CD4-positive, CD25-positive, alpha-beta regulatory T cell (primary cell): ENCODE results near the gene HES7. TPM values are rescaled to one million over a fixed set of nuclear protein-coding genes. Genes with fewer than 3 reads are reported as not detected.

Source experiments
- ATAC-seq, 2 donors: fragments of 150-1000 bp; cut with Tn5 transposase; one replicate each; pipeline ENCODE4 v1.10.0; 2021; ENCODE audit warnings: low read depth in 2 of 2, moderate number of reproducible peaks in 2 of 2, moderate library complexity in 1 of 2
- DNase-seq, 3 donors: peaks; one replicate each; pipeline versions ENCODE4 v3.0.0 to v3.0.0-alpha.2; 2012 to 2022; ENCODE audit warnings: mixed read lengths in 1 of 3
- H3K27ac ChIP-seq: one replicate; pipeline ENCODE4 v1.7.0; 2013; ENCODE audit warnings: mild to moderate bottlenecking, low read length; ENCODE audit not compliant: insufficient read depth, poor library complexity, severe bottlenecking
- H3K27me3 ChIP-seq: one replicate; pipeline ENCODE4 v1.7.0; 2013; ENCODE audit warnings: low read length; ENCODE audit not compliant: control insufficient read depth, insufficient read depth
- H3K36me3 ChIP-seq: one replicate; pipeline ENCODE4 v1.7.0; 2013; ENCODE audit warnings: mild to moderate bottlenecking, low read length, moderate library complexity; ENCODE audit not compliant: control insufficient read depth, insufficient read depth
- H3K4me1 ChIP-seq: 2 replicates; pipeline ENCODE4 v1.7.0; 2013; ENCODE audit warnings: mild to moderate bottlenecking, low read length; ENCODE audit not compliant: insufficient read depth, control insufficient read depth, poor library complexity, severe bottlenecking
- H3K4me3 ChIP-seq: one replicate; pipeline ENCODE4 v1.7.0; 2013; ENCODE audit warnings: low read depth, mild to moderate bottlenecking, low read length, moderate library complexity
- H3K9me3 ChIP-seq, 2 experiments: 1 replicate in 1 of 2; 2 replicates in 1 of 2; pipeline ENCODE4 v1.7.0; 2013; ENCODE audit warnings: low read length in 2 of 2, mild to moderate bottlenecking in 1 of 2, moderate library complexity in 1 of 2; ENCODE audit not compliant: control insufficient read depth in 2 of 2
- H3K27ac Mint-ChIP-seq, 3 donors: one replicate each; pipeline ENCODE4 v1.8.0; 2020 to 2022; ENCODE audit warnings: mild to moderate bottlenecking in 3 of 3, mixed read lengths in 3 of 3, moderate library complexity in 2 of 3
- H3K27me3 Mint-ChIP-seq: one replicate; pipeline ENCODE4 v1.8.0; 2022; ENCODE audit warnings: mild to moderate bottlenecking, mixed read lengths
- H3K36me3 Mint-ChIP-seq: one replicate; pipeline ENCODE4 v1.8.0; 2020; ENCODE audit warnings: mixed read lengths
- H3K4me1 Mint-ChIP-seq, 4 donors: one replicate each; pipeline ENCODE4 v1.8.0; 2020 to 2022; ENCODE audit warnings: mixed read lengths in 4 of 4, mild to moderate bottlenecking in 1 of 4
- H3K4me3 Mint-ChIP-seq, 4 donors: one replicate each; pipeline ENCODE4 v1.8.0; 2020 to 2022; ENCODE audit warnings: mild to moderate bottlenecking in 4 of 4, mixed read lengths in 4 of 4, moderate library complexity in 3 of 4
- H3K9me3 Mint-ChIP-seq, 7 donors: one replicate each; pipeline ENCODE4 v1.8.0; 2020 to 2022; ENCODE audit warnings: mixed read lengths in 7 of 7, mild to moderate bottlenecking in 3 of 7, moderate library complexity in 2 of 7
- polyA plus RNA-seq, 4 donors: library from polyadenylated mRNA; unstranded; fragments of 300-500 nt; fragmentation: Illumina TruSeq; gene quantifications; one replicate each; pipeline ENCODE4 v1.2.3, GENCODE V29; 2021
- total RNA-seq: library from RNA; stranded (reverse); gene quantifications from one replicate; pipeline ENCODE4 v1.2.3, GENCODE V29; 2022

HES7 gene
- total and polyA plus RNA-seq, 5 donors from 2014 or later, result not detected

DNA sequence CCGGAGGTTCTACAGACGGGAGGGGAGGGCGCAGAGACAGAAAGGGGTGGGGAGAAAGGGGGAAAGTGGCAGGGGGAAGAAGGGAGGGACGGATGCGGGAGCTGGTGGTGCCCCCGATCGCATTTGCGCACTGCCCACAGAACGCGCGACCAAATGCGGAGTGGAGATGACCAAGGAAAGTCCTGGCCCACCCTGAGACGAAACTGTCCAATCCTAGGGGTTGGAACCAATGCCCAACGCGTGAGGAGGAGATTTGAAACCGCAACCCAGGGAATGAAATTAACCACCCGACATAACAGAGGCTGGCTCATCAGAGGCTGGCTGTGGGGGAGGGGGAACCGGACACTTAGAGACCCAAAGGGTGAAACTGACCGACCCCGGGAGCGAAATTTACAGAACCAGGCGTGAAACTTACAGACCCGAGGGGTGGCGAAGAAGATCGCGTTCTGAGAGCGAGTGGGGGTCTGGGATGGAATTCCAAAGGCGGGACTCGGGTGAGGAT is 1.4 kb downstream of the HES7 start:
- Mint-ChIP-seq H3K4me3 (peak overlapping the region; percentile 89 to 98 (median 93)), H3K27ac (no peak overlapping the region), H3K36me3 (peaks cover 7% of the 10 kb centered on the region), H3K4me1 (peaks cover 34 to 88% (median 65%) of the 10 kb centered on the region in 4 donors), H3K9me3 (peaks cover 0 to 23% (median 0%) of the 10 kb centered on the region in 7 donors), H3K27me3 (peaks cover 82% of the 10 kb centered on the region)
- Histone ChIP-seq H3K4me1 (peaks cover 89% of the 10 kb centered on the region), H3K27ac (no peak overlapping the region), H3K27me3 (peaks cover 10% of the 10 kb centered on the region), H3K9me3 (no peaks in the 10 kb centered on the region), H3K36me3 (no peaks in the 10 kb centered on the region), H3K4me3 (peak overlapping the region; percentile 51)
- DNase-seq, result no peak
- ATAC-seq, result no peak

- Histone ChIP-seq H3K4me3 (peak overlapping the region; percentile 51), H3K4me1 (peaks cover 85% of the 10 kb centered on the region), H3K27ac (no peak overlapping the region), H3K9me3 (no peaks in the 10 kb centered on the region), H3K36me3 (no peaks in the 10 kb centered on the region), H3K27me3 (peaks cover 7% of the 10 kb centered on the region)
- peaks cover 81% of the 10 kb centered on the region for H3K27me3 Mint-ChIP-seq
- peak overlapping the region; percentile 92 to 98 (median 94) for H3K4me3 Mint-ChIP-seq
- H3K27ac Mint-ChIP-seq, result no peak overlapping the region
- H3K36me3 Mint-ChIP-seq, result peaks cover 7% of the 10 kb centered on the region
- peak in 1 of 3 donors; percentile 37 for DNase-seq
- H3K4me1 Mint-ChIP-seq, result peaks cover 31 to 84% (median 60%) of the 10 kb centered on the region in 4 donors
- peaks cover 0 to 22% (median 0%) of the 10 kb centered on the region in 7 donors for H3K9me3 Mint-ChIP-seq
- peak in 1 of 2 donors; percentile 7 for ATAC-seq
Measured at GRCh38 chr17:8121681-8122421, 2.1 kb downstream of the HES7 start.

DNA sequence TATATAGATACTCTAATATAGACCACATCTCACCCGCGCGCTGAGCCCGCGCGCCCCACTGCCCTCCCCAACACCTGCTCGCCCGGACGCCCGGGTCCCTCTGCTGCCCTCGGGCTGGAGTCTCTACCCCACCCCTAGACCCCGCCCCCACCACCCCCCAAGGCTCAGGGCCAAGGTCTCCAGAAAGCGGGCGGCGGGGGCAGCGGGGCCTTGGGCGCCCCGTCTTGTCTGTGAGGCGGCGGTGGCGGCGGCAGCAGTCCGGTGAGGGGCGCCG is 2.6 kb downstream of the HES7 start:
- Mint-ChIP-seq H3K36me3 (peaks cover 7% of the 10 kb centered on the region), H3K4me1 (peaks cover 28 to 84% (median 56%) of the 10 kb centered on the region in 4 donors), H3K9me3 (peaks cover 0 to 19% (median 0%) of the 10 kb centered on the region in 7 donors), H3K4me3 (peak overlapping the region; percentile 93 to 96 (median 94)), H3K27ac (no peak overlapping the region), H3K27me3 (peaks cover 82% of the 10 kb centered on the region)
- H3K4me1 ChIP-seq, result peaks cover 80% of the 10 kb centered on the region
- no peak overlapping the region for H3K27ac ChIP-seq
- ATAC-seq (no peak), DNase-seq (peak in 1 of 3 donors; percentile 35)
- H3K4me3 ChIP-seq, result peak overlapping the region; percentile 79
- H3K9me3 ChIP-seq, result no peaks in the 10 kb centered on the region
- no peaks in the 10 kb centered on the region for H3K36me3 ChIP-seq
- peaks cover 12% of the 10 kb centered on the region for H3K27me3 ChIP-seq

GRCh38 chr17:8120520-8121406 is 3.1 kb downstream of the HES7 start:
- H3K4me3 Mint-ChIP-seq, result peak overlapping the region; percentile 93 to 96 (median 94)
- DNase-seq (peak; percentile 26 to 67 (median 49)), ATAC-seq (no peak)
- H3K27ac Mint-ChIP-seq, result peak overlapping the region; percentile 94 to 99 (median 99)
- Histone ChIP-seq H3K27me3 (peaks cover 18% of the 10 kb centered on the region), H3K4me1 (peaks cover 75% of the 10 kb centered on the region), H3K27ac (no peak overlapping the region), H3K36me3 (no peaks in the 10 kb centered on the region), H3K9me3 (no peaks in the 10 kb centered on the region), H3K4me3 (peak overlapping the region; percentile 86)
- H3K9me3 Mint-ChIP-seq, result peaks cover 0 to 19% (median 0%) of the 10 kb centered on the region in 7 donors
- peaks cover 25 to 79% (median 52%) of the 10 kb centered on the region in 4 donors for H3K4me1 Mint-ChIP-seq
- peaks cover 7% of the 10 kb centered on the region for H3K36me3 Mint-ChIP-seq
- peaks cover 82% of the 10 kb centered on the region for H3K27me3 Mint-ChIP-seq

GRCh38 chr17:8119581-8120519 is 4.1 kb downstream of the HES7 start:
- H3K4me3 ChIP-seq, result peak overlapping the region; percentile 86
- H3K4me3 Mint-ChIP-seq, result peak overlapping the region; percentile 93 to 96 (median 94)
- H3K9me3 Mint-ChIP-seq, result peaks cover 0 to 14% (median 0%) of the 10 kb centered on the region in 7 donors
- H3K36me3 ChIP-seq, result no peaks in the 10 kb centered on the region
- H3K4me1 ChIP-seq, result peaks cover 66% of the 10 kb centered on the region
- peaks cover 7% of the 10 kb centered on the region for H3K36me3 Mint-ChIP-seq
- peak overlapping the region; percentile 94 to 99 (median 99) for H3K27ac Mint-ChIP-seq
- H3K27me3 Mint-ChIP-seq, result peaks cover 82% of the 10 kb centered on the region
- peaks cover 19 to 70% (median 44%) of the 10 kb centered on the region in 4 donors for H3K4me1 Mint-ChIP-seq
- peak; percentile 51 to 58 for ATAC-seq
- peak; percentile 69 to 93 (median 91) for DNase-seq
- H3K27ac ChIP-seq, result peak overlapping the region; percentile 75
- H3K9me3 ChIP-seq, result no peaks in the 10 kb centered on the region
- peaks cover 22% of the 10 kb centered on the region for H3K27me3 ChIP-seq

- peaks cover 7% of the 10 kb centered on the region for H3K36me3 Mint-ChIP-seq
- H3K4me1 Mint-ChIP-seq, result peaks cover 16 to 61% (median 37%) of the 10 kb centered on the region in 4 donors
- peak; percentile 75 to 88 (median 80) for DNase-seq
- Histone ChIP-seq H3K4me1 (peaks cover 57% of the 10 kb centered on the region), H3K27me3 (peaks cover 22% of the 10 kb centered on the region), H3K4me3 (peak overlapping the region; percentile 86), H3K36me3 (no peaks in the 10 kb centered on the region), H3K27ac (peak overlapping the region; percentile 75), H3K9me3 (no peaks in the 10 kb centered on the region)
- H3K27ac Mint-ChIP-seq, result peak overlapping the region; percentile 95 to 100 (median 99)
- peak overlapping the region; percentile 93 to 98 (median 94) for H3K4me3 Mint-ChIP-seq
- peaks cover 0 to 12% (median 0%) of the 10 kb centered on the region in 7 donors for H3K9me3 Mint-ChIP-seq
- peaks cover 82% of the 10 kb centered on the region for H3K27me3 Mint-ChIP-seq
- ATAC-seq, result peak; percentile 74
Measured at GRCh38 chr17:8118769-8119580, 4.9 kb downstream of the HES7 start.
